Renal cortical epithelial cell (primary cell): ENCODE data around the gene NSD2. TPM values are rescaled to one million over a fixed set of nuclear protein-coding genes. Genes with fewer than 3 reads are reported as not detected.

Source experiments
- DNase-seq: peaks from one replicate; pipeline ENCODE4 v3.0.0-alpha.2; 2011; ENCODE audit warnings: low read depth
- total RNA-seq: library from RNA; depleted of rRNA; stranded (reverse); fragments of >200 nt; gene quantifications from 2 replicates; pipeline ENCODE4 v1.2.3, GENCODE V29; 2014

Gene NSD2
- total RNA-seq, 1 donor from 2014 or later, result 62.0 TPM

- DNase-seq, result no peak
Measured at GRCh38 chr4:1970926-1971325, 99.7 kb downstream of the NSD2 start.

GRCh38 chr4:1971456-1972200, 100.4 kb downstream of the NSD2 start:
- DNase-seq, result no peak

GRCh38 chr4:1972414-1972813, 101.2 kb downstream of the NSD2 start:
- DNase-seq, result no peak

GRCh38 chr4:1973218-1973617, 102.0 kb downstream of the NSD2 start:
- no peak for DNase-seq

- DNase-seq, result no peak
Measured at GRCh38 chr4:1973661-1974060, 102.5 kb downstream of the NSD2 start.

- no peak for DNase-seq
Measured at GRCh38 chr4:1974840-1975239, 103.6 kb downstream of the NSD2 start.

GRCh38 chr4:1975391-1975801, 104.2 kb downstream of the NSD2 start:
- no peak for DNase-seq

GRCh38 chr4:1975880-1976279, 104.7 kb downstream of the NSD2 start:
- DNase-seq, result no peak

GRCh38 chr4:1976416-1977352, 105.5 kb downstream of the NSD2 start:
- no peak for DNase-seq

- no peak for DNase-seq
Measured at GRCh38 chr4:1978226-1978625, 107.0 kb downstream of the NSD2 start.

- no peak for DNase-seq
Measured at GRCh38 chr4:1978741-1979476, 107.7 kb downstream of the NSD2 start.

GRCh38 chr4:1979477-1980196, 108.4 kb downstream of the NSD2 start:
- DNase-seq, result no peak

GRCh38 chr4:1980561-1981041, 109.4 kb downstream of the NSD2 start:
- DNase-seq, result no peak

GRCh38 chr4:1981251-1982058, 110.3 kb downstream of the NSD2 start:
- no peak for DNase-seq

- no peak for DNase-seq
Measured at GRCh38 chr4:1982124-1983052, 111.2 kb downstream of the NSD2 start.

- DNase-seq, result no peak
Measured at GRCh38 chr4:1983053-1983845, 112.1 kb downstream of the NSD2 start.

- DNase-seq, result no peak
Measured at GRCh38 chr4:1983846-1984405, 112.7 kb downstream of the NSD2 start.
